ENCODE measurements around the gene PEX5. TPM values are rescaled to one million over a fixed set of nuclear protein-coding genes. Genes with fewer than 3 reads are reported as not detected.

PEX5 gene
- 27.4 and 29.7 TPM in 2 replicates for total RNA-seq (2014; rRNA removed; shearing (Covaris generic))

- Histone ChIP-seq H3K36me3 (peaks cover 19% of the 10 kb centered on the region), H3K4me3 (peak within 1 kb of the TSS; percentile 85), H3K4me1 (peaks cover 8% of the 10 kb centered on the region; the same call in 1 of the 2 replicates), H3K27ac (peak within 1 kb of the TSS; percentile 60), H3K27me3 (no peaks in the 10 kb centered on the region), H3K9me3 (replicated peaks) (no peaks in the 10 kb centered on the region)
- peak; percentile 87 to 93 for DNase-seq
Measured at GRCh38 chr12:7189398-7190267, at the start of gene PEX5. Gene PEX5, plus strand, starts transcription at chr12:7189686. Its CDS starts 692 bp downstream, at chr12:7190378.

- H3K27ac ChIP-seq = peak overlapping the region; percentile 55
- H3K9me3 ChIP-seq (replicated peaks) = no peaks in the 10 kb centered on the region
- H3K4me3 ChIP-seq = no peak overlapping the region
- peaks cover 10% of the 10 kb centered on the region for H3K4me1 ChIP-seq
- peak; percentile 52 to 77 for DNase-seq
- no peaks in the 10 kb centered on the region for H3K36me3 ChIP-seq
- no peaks in the 10 kb centered on the region for H3K27me3 ChIP-seq
Measured at GRCh38 chr12:7141351-7142005, 48.0 kb upstream of the PEX5 start.

- no peak overlapping the region for H3K4me3 ChIP-seq
- peak overlapping the region; percentile 55 for H3K27ac ChIP-seq
- peaks cover 10% of the 10 kb centered on the region for H3K4me1 ChIP-seq
- H3K36me3 ChIP-seq = no peaks in the 10 kb centered on the region
- no peaks in the 10 kb centered on the region for H3K9me3 ChIP-seq (replicated peaks)
- peak; percentile 59 to 74 for DNase-seq
- H3K27me3 ChIP-seq = no peaks in the 10 kb centered on the region
Measured at GRCh38 chr12:7142056-7142644, 47.3 kb upstream of the PEX5 start.

GRCh38 chr12:7142809-7143465, 46.5 kb upstream of the PEX5 start:
- no peaks in the 10 kb centered on the region for H3K27me3 ChIP-seq
- H3K9me3 ChIP-seq (replicated peaks) = no peaks in the 10 kb centered on the region
- no peak for DNase-seq
- H3K4me1 ChIP-seq = peaks cover 10% of the 10 kb centered on the region
- no peak overlapping the region for H3K4me3 ChIP-seq
- no peak overlapping the region for H3K27ac ChIP-seq
- no peaks in the 10 kb centered on the region for H3K36me3 ChIP-seq

GRCh38 chr12:7143564-7143963, 45.9 kb upstream of the PEX5 start:
- Histone ChIP-seq H3K9me3 (replicated peaks) (no peaks in the 10 kb centered on the region), H3K27me3 (no peaks in the 10 kb centered on the region), H3K4me3 (no peak overlapping the region), H3K27ac (no peak overlapping the region), H3K4me1 (peaks cover 10% of the 10 kb centered on the region), H3K36me3 (no peaks in the 10 kb centered on the region)
- DNase-seq = no peak

- DNase-seq = peak in 1 of 2 experiments; percentile 61
- no peak overlapping the region for H3K4me3 ChIP-seq
- H3K9me3 ChIP-seq (replicated peaks) = no peaks in the 10 kb centered on the region
- no peak overlapping the region for H3K27ac ChIP-seq
- H3K27me3 ChIP-seq = no peaks in the 10 kb centered on the region
- peaks cover 10% of the 10 kb centered on the region for H3K4me1 ChIP-seq
- no peaks in the 10 kb centered on the region for H3K36me3 ChIP-seq
Measured at GRCh38 chr12:7144414-7145120, 44.9 kb upstream of the PEX5 start.

GRCh38 chr12:7145671-7146070, 43.8 kb upstream of the PEX5 start:
- no peak overlapping the region for H3K27ac ChIP-seq
- DNase-seq = no peak
- peaks cover 10% of the 10 kb centered on the region for H3K4me1 ChIP-seq
- H3K4me3 ChIP-seq = no peak overlapping the region
- H3K9me3 ChIP-seq (replicated peaks) = no peaks in the 10 kb centered on the region
- H3K36me3 ChIP-seq = no peaks in the 10 kb centered on the region
- no peaks in the 10 kb centered on the region for H3K27me3 ChIP-seq

- Histone ChIP-seq H3K4me1 (peaks cover 6% of the 10 kb centered on the region), H3K4me3 (no peak overlapping the region), H3K9me3 (replicated peaks) (no peaks in the 10 kb centered on the region), H3K27me3 (no peaks in the 10 kb centered on the region), H3K27ac (no peak overlapping the region), H3K36me3 (no peaks in the 10 kb centered on the region)
- no peak for DNase-seq
Measured at GRCh38 chr12:7146228-7146627, 43.3 kb upstream of the PEX5 start.

- Histone ChIP-seq H3K27ac (no peak overlapping the region), H3K4me1 (no peaks in the 10 kb centered on the region), H3K9me3 (replicated peaks) (no peaks in the 10 kb centered on the region), H3K36me3 (no peaks in the 10 kb centered on the region), H3K4me3 (no peak overlapping the region), H3K27me3 (no peaks in the 10 kb centered on the region)
- DNase-seq = no peak
Measured at GRCh38 chr12:7146906-7147305, 42.6 kb upstream of the PEX5 start.

GRCh38 chr12:7150356-7150755, 39.1 kb upstream of the PEX5 start:
- no peaks in the 10 kb centered on the region for H3K27me3 ChIP-seq
- H3K27ac ChIP-seq = no peak overlapping the region
- no peaks in the 10 kb centered on the region for H3K4me1 ChIP-seq
- H3K4me3 ChIP-seq = no peak overlapping the region
- no peaks in the 10 kb centered on the region for H3K9me3 ChIP-seq (replicated peaks)
- DNase-seq = no peak
- no peaks in the 10 kb centered on the region for H3K36me3 ChIP-seq

GRCh38 chr12:7150841-7151240, 38.6 kb upstream of the PEX5 start:
- H3K9me3 ChIP-seq (replicated peaks) = no peaks in the 10 kb centered on the region
- no peaks in the 10 kb centered on the region for H3K27me3 ChIP-seq
- DNase-seq = no peak
- no peaks in the 10 kb centered on the region for H3K4me1 ChIP-seq
- no peak overlapping the region for H3K4me3 ChIP-seq
- H3K36me3 ChIP-seq = no peaks in the 10 kb centered on the region
- H3K27ac ChIP-seq = no peak overlapping the region

GRCh38 chr12:7151532-7151931, 38.0 kb upstream of the PEX5 start:
- no peak for DNase-seq
- no peaks in the 10 kb centered on the region for H3K27me3 ChIP-seq
- H3K9me3 ChIP-seq (replicated peaks) = no peaks in the 10 kb centered on the region
- H3K27ac ChIP-seq = no peak overlapping the region
- H3K4me3 ChIP-seq = no peak overlapping the region
- H3K4me1 ChIP-seq = no peaks in the 10 kb centered on the region
- H3K36me3 ChIP-seq = no peaks in the 10 kb centered on the region

- Histone ChIP-seq H3K4me1 (no peaks in the 10 kb centered on the region), H3K36me3 (no peaks in the 10 kb centered on the region), H3K27me3 (no peaks in the 10 kb centered on the region), H3K9me3 (replicated peaks) (no peaks in the 10 kb centered on the region), H3K27ac (no peak overlapping the region), H3K4me3 (no peak overlapping the region)
- DNase-seq = no peak
Measured at GRCh38 chr12:7152818-7153217, 36.7 kb upstream of the PEX5 start.

GRCh38 chr12:7154042-7154441, 35.4 kb upstream of the PEX5 start:
- no peak overlapping the region for H3K27ac ChIP-seq
- no peaks in the 10 kb centered on the region for H3K36me3 ChIP-seq
- no peak for DNase-seq
- no peaks in the 10 kb centered on the region for H3K4me1 ChIP-seq
- H3K4me3 ChIP-seq = no peak overlapping the region
- H3K9me3 ChIP-seq (replicated peaks) = no peaks in the 10 kb centered on the region
- no peaks in the 10 kb centered on the region for H3K27me3 ChIP-seq
